B cell (primary cell): ENCODE results near the gene CUBN.

ENCODE experiments used
- CTCF ChIP-seq: fragments of 200-600 bp; IDR thresholded peaks from one replicate; pipeline ENCODE4 v1.8.0; 2022; ENCODE audit warnings: antibody characterized with exemption, mild to moderate bottlenecking
- EZH2 ChIP-seq: IDR thresholded peaks from 2 replicates; pipeline ENCODE4 v1.6.1; 2012; ENCODE audit warnings: borderline replicate concordance, low read depth, mild to moderate bottlenecking, moderate library complexity, low read length; ENCODE audit not compliant: insufficient read depth, poor library complexity, severe bottlenecking

- TF ChIP-seq CTCF (no peak), EZH2 (no peak)
Observed at GRCh38 chr10:16934461-16934860, 195.2 kb downstream of the CUBN start.
